Endothelial cell of umbilical vein (primary cell): ENCODE measurements around the gene RNGTT.

Experiments
- EZH2 ChIP-seq: IDR thresholded peaks from 2 replicates; pipeline ENCODE4 v1.6.1; 2012; ENCODE audit warnings: borderline replicate concordance, low read depth, mild to moderate bottlenecking, moderate library complexity, low read length, inconsistent platforms; ENCODE audit not compliant: severe bottlenecking
- POLR2AphosphoS5 ChIP-seq: IDR thresholded peaks from 2 replicates; pipeline ENCODE4 v1.6.1; 2012; ENCODE audit warnings: low read depth, mild to moderate bottlenecking, control low read depth, low read length, moderate library complexity; ENCODE audit not compliant: insufficient read depth
- TF ChIP-seq, protein P1 (sequence below), 2 donors: IDR thresholded peaks; 1 replicate in 1 of 2; 2 replicates in 1 of 2; pipeline ENCODE4 v1.5.1; 2011; ENCODE audit warnings: low read length in 2 of 2, mild to moderate bottlenecking in 2 of 2, moderate library complexity in 2 of 2, control low read depth in 1 of 2, inconsistent platforms in 1 of 2, low read depth in 1 of 2; ENCODE audit not compliant: insufficient read depth in 1 of 2; ENCODE audit errors: extremely low read depth in 1 of 2
- TF ChIP-seq, protein P2 (sequence below): IDR thresholded peaks from 2 replicates; pipeline ENCODE4 v1.6.1; 2011; ENCODE audit not compliant: insufficient read depth, insufficient read length

DNA sequence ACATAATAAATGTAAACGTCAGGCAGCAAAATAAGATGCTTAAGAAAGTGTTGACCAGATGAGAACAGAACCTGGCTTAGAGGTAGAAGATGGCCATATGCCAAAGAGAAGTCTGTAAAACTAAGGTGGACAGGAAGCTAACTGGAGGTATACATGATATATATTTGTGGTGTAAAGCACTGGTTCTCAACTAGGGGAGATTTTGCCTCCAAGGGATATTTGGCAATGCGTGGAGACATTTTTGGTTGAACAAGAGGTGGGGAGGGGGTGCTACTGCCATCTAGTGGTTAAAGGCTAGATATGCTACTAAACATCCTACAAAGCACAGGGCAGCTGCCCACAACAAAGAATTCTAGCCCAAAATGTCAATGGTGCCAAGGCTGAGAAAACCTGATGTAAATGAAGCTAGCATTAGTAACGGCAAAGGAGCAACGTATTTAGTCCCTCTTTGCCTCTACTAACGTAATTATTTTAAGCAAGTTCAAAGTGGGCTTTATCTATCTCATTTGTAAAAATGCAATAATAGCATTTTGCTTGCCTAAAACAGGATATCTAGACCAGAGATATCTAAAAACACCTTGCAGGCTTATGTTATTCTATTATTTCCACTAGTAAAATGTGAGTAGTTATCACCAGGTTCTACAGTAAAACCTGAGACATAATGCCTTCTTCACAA is 182.6 kb downstream of the RNGTT start:
- TF ChIP-seq, protein P1, sequence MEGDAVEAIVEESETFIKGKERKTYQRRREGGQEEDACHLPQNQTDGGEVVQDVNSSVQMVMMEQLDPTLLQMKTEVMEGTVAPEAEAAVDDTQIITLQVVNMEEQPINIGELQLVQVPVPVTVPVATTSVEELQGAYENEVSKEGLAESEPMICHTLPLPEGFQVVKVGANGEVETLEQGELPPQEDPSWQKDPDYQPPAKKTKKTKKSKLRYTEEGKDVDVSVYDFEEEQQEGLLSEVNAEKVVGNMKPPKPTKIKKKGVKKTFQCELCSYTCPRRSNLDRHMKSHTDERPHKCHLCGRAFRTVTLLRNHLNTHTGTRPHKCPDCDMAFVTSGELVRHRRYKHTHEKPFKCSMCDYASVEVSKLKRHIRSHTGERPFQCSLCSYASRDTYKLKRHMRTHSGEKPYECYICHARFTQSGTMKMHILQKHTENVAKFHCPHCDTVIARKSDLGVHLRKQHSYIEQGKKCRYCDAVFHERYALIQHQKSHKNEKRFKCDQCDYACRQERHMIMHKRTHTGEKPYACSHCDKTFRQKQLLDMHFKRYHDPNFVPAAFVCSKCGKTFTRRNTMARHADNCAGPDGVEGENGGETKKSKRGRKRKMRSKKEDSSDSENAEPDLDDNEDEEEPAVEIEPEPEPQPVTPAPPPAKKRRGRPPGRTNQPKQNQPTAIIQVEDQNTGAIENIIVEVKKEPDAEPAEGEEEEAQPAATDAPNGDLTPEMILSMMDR (IDR thresholded peaks at IDR 0.05; ENCODE audit: extremely low read depth in 1 of 2, insufficient read depth in 1 of 2, low read depth in 1 of 2, low read length in 2 of 2) = peak; percentile 76 to 88
- TF ChIP-seq, protein P2, sequence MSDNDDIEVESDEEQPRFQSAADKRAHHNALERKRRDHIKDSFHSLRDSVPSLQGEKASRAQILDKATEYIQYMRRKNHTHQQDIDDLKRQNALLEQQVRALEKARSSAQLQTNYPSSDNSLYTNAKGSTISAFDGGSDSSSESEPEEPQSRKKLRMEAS = no peak
- TF ChIP-seq EZH2 (no peak), POLR2AphosphoS5 (no peak)
